Renal cortex interstitium (tissue), 11 donors: ENCODE results near the gene GPX5. TPM values are rescaled to one million over a fixed set of nuclear protein-coding genes. Genes with fewer than 3 reads are reported as not detected.
"Not testable (repeated sequence)": the region's sequence is repeated elsewhere in the genome, so short reads cannot be mapped to it uniquely, and the experiment has no call there.

Source experiments
- DNase-seq, 11 donors: peaks; one replicate each; pipeline ENCODE4 v3.0.0-alpha.2; 2013; ENCODE audit warnings: low read depth in 9 of 11, low spot score in 4 of 11; ENCODE audit errors: extremely low read depth in 1 of 11
- polyA plus RNA-seq, 3 donors: library from polyadenylated mRNA; unstranded; fragments of 120-200 nt; gene quantifications; one replicate each; pipeline ENCODE4 v1.2.1, GENCODE V29; 2013; ENCODE audit not compliant: insufficient read length in 3 of 3

GPX5 gene
- polyA plus RNA-seq, 3 donors, result not detected

GRCh38 chr6:28547003-28547402, 21.3 kb downstream of the GPX5 start:
- not testable (repeated sequence) for DNase-seq

- DNase-seq, result no peak
These were observed 26.4 kb downstream of the GPX5 start for GRCh38 chr6:28551891-28552666.

- DNase-seq, result no peak
These were observed 27.8 kb downstream of the GPX5 start for GRCh38 chr6:28553384-28553985.

GRCh38 chr6:28553986-28554881, 28.6 kb downstream of the GPX5 start:
- DNase-seq, result peak in 1 of 11 donors; percentile 18

- DNase-seq, result no peak
These were observed 29.5 kb downstream of the GPX5 start for GRCh38 chr6:28555136-28555535.

- DNase-seq, result no peak
These were observed 32.9 kb downstream of the GPX5 start for GRCh38 chr6:28558629-28559028.

- DNase-seq, result no peak
These were observed 37.9 kb downstream of the GPX5 start for GRCh38 chr6:28563430-28564095.

GRCh38 chr6:28565823-28566526, 40.3 kb downstream of the GPX5 start:
- DNase-seq, result no peak

GRCh38 chr6:28566527-28567252, 41.0 kb downstream of the GPX5 start:
- no peak for DNase-seq

- DNase-seq, result no peak
These were observed 41.8 kb downstream of the GPX5 start for GRCh38 chr6:28567506-28567905.

GRCh38 chr6:28568515-28569108, 42.9 kb downstream of the GPX5 start:
- DNase-seq, result no peak

- no peak for DNase-seq
These were observed 44.1 kb downstream of the GPX5 start for GRCh38 chr6:28569748-28570147.

GRCh38 chr6:28580475-28580874, 54.8 kb downstream of the GPX5 start:
- DNase-seq, result no peak

- DNase-seq, result no peak
These were observed 57.8 kb downstream of the GPX5 start for GRCh38 chr6:28583463-28583862.
